Epithelial cell of prostate (primary cell): ENCODE results near the gene HSD17B1.
"Not testable (repeated sequence)": the region's sequence is repeated elsewhere in the genome, so short reads cannot be mapped to it uniquely, and the experiment has no call there.

Experiments used
- DNase-seq: peaks from one replicate; pipeline ENCODE4 v3.0.0-alpha.2; 2011; ENCODE audit warnings: low read depth, low spot score
- H3K27ac ChIP-seq: fragments of 450-650 bp; 2 replicates; pipeline ENCODE4 v1.5.1; 2017; ENCODE audit warnings: mild to moderate bottlenecking

Gene HSD17B1

DNA sequence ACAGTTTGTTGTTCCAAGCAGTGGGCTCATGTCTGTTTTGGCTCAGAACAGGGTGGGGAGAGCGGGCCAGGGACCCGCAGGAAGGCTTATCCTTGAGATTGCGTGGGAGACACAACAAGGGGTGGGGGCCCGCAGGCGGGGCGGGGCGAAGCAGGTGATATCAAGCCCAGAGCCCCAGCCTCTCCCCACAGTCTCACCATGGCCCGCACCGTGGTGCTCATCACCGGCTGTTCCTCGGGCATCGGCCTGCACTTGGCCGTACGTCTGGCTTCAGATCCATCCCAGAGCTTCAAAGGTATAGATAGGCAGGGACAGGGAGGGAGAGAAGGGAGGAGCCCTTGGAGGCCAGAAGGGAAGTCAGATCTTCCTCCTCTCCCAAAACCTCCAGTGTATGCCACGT lies at the start of gene HSD17B1:
Gene HSD17B1, plus strand, starts transcription at position 188 of the 400 bp plus-strand sequence. Its CDS starts 11 bp downstream, at position 199.
- peak within 1 kb of the TSS; percentile 77 for H3K27ac ChIP-seq

GRCh38 chr17:42502926-42503325 lies 49.8 kb upstream of the HSD17B1 start:
- no peak for DNase-seq
- H3K27ac ChIP-seq: no peak overlapping the region

More for the DNA sequence above, at the start of gene HSD17B1:
- DNase-seq: not testable (repeated sequence)

DNA sequence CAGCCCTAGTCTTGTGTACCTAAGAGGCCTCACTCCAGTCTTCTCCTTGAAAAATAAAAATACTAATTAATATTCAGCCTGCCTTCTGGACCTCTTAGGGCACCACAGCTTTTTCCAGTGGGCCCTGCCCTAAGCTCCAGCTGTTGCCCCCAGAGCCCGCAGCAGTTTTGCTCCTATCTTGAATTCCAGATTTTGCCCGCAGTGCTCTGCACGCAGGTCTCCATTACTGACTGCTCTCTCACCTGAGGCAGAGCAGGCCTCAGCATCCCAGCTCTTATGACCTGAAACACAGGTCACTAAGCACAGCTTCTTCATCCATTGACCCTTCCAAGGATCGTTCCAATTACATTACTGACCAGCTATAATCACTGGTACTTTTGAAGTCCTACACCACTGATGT lies 45.1 kb upstream of the HSD17B1 start:
- no peak overlapping the region for H3K27ac ChIP-seq
- DNase-seq: no peak

GRCh38 chr17:42508426-42509165 lies 44.1 kb upstream of the HSD17B1 start:
- H3K27ac ChIP-seq: no peak overlapping the region

GRCh38 chr17:42509409-42509808 lies 43.3 kb upstream of the HSD17B1 start:
- H3K27ac ChIP-seq: no peak overlapping the region
- DNase-seq: no peak

More at GRCh38 chr17:42508426-42509165, 44.1 kb upstream of the HSD17B1 start:
- DNase-seq: no peak

DNA sequence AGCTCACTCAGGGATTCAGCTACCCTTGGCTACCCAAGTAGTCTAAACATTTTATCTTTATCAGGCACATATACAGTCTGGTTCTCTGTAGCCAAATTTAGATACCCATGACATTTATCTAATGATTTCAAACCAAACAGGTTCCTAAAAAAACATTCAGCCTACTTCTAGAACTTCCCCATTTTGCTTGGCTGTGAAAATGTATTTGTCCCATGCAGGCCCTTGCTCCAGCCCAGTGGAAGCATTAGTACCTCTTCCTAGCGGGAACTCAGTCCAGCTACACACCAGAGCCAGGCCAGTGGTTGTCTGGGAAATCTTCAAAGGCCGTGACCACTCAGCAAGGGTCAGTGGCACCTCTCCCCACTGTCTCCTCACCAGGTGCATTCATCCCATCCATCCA lies 42.9 kb upstream of the HSD17B1 start:
- no peak for DNase-seq
- H3K27ac ChIP-seq: no peak overlapping the region

GRCh38 chr17:42512246-42512645 lies 40.5 kb upstream of the HSD17B1 start:
- DNase-seq: no peak

DNA sequence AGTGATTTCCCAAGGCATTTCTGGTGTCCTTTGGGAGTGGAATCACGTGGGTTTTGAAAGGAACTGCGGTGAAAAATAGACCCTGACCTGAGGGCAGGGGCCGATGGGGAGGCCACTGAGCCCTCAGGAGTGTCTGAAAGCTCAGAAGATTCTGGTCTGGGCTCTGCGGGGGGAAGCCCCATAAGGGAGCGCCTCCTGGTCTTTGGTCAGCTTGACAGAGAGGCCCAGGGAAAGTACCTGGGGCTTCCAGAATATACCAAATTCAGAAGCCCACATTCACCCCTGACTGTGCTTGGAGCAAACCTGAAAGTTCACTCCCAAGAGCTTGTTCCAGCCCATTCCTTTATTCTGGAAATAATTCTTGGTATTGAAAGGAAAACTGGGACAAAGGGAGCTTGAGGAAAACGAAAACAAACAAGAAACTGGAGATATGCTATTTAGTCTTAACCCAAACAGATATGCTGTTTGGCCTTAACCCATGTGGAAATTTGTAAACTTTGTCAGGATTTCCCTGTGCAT lies 39.9 kb upstream of the HSD17B1 start:
- H3K27ac ChIP-seq: no peak overlapping the region
- DNase-seq: no peak

More at GRCh38 chr17:42512246-42512645, 40.5 kb upstream of the HSD17B1 start:
- H3K27ac ChIP-seq: no peak overlapping the region

- H3K27ac ChIP-seq: no peak overlapping the region
- no peak for DNase-seq
Measured at GRCh38 chr17:42513686-42514085, 39.0 kb upstream of the HSD17B1 start.

DNA sequence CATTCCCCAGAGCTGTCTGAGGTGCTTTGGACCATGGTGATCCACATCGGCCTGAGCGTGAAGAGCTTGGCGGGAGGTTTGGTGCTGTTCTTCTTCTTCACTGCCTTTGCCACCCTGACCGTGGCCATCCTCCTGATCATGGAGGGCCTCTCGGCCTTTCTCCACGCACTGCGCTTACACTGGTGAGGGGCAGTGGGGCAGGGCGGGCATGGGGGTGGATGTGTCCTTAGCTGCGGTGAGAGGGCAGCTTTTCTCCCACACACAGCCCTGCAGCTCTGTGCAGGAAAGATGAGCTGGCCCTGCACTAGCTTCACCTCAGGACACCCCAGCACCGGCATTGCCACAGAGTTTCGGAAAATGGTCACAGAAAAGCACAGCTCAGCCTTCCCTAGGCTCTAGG lies 38.4 kb upstream of the HSD17B1 start:
- DNase-seq: no peak
- no peak overlapping the region for H3K27ac ChIP-seq

DNA sequence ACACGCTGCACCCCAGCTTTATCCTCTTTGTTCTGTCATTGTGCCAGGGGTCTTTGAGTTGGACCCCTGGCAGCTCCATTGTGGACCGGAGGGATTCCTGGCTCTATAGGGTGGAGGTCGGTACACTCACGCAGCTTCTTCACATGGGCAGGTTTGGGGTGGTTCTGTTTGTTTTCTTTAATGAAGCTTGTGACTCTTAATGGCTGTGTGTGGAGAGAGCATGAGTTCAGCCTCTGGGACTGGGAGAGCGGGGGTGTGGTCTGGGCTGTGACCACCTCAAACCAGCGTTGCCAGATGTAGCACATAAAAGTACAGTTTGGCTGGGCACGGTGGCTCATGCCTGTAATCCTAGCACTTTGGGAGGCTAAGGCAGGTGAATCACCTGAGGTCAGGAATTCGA lies 37.9 kb upstream of the HSD17B1 start:
- no peak overlapping the region for H3K27ac ChIP-seq
- no peak for DNase-seq

DNA sequence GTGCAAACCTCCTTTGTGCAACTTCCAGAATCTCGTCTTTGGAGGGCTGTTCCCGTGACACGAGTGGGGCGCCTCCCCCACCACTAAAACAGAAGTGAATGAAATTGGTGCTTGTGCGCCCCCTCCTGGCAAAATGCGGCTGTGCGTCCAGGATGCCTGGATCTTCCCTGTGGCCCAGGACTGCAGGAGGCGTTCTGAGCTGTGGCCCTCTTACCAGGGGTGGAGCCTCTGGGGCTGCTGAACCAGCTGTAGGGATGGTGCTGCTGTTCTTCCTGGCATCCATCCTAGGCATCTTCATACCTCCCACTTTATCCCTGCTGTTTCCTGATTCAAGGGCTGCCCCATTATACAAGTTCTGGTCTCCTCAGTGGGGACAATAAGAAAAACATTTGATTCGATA lies 35.2 kb upstream of the HSD17B1 start:
- peak overlapping the region; percentile 93 for H3K27ac ChIP-seq
- DNase-seq: peak; percentile 53

DNA sequence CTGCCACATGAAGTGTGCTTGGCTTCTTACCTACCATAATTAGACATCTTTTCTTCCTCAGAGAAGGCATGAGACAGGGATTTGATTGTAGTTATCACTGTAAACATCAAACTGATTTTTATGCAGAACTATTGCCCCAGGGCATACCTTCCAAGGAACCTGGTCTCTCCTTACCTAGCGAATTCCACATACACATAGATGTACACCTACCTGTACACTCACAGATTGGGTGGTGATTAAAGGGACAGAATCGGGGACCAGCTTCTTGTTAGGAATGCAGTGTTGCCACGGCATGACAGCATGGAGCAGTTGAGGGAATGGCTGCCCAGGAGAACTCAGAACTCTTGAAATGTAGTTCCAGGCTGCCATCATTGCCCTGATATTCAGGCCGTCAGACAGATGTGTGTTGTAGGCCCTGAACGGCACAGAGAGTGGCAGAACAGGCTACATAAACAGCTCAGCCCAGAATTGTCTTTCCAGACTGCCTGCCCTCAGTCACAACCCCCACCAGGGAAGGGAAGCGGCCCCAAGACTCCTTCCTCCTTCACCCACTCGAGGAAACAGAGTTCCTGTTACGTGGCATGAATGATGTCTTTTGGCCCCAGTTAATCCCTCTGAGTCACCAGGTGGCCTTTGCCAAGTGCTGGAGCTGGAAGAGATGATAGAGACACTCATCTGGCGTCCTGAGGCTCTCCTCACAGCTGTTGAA lies 34.5 kb upstream of the HSD17B1 start:
- peak overlapping the region; percentile 93 for H3K27ac ChIP-seq
- DNase-seq: peak; percentile 71

DNA sequence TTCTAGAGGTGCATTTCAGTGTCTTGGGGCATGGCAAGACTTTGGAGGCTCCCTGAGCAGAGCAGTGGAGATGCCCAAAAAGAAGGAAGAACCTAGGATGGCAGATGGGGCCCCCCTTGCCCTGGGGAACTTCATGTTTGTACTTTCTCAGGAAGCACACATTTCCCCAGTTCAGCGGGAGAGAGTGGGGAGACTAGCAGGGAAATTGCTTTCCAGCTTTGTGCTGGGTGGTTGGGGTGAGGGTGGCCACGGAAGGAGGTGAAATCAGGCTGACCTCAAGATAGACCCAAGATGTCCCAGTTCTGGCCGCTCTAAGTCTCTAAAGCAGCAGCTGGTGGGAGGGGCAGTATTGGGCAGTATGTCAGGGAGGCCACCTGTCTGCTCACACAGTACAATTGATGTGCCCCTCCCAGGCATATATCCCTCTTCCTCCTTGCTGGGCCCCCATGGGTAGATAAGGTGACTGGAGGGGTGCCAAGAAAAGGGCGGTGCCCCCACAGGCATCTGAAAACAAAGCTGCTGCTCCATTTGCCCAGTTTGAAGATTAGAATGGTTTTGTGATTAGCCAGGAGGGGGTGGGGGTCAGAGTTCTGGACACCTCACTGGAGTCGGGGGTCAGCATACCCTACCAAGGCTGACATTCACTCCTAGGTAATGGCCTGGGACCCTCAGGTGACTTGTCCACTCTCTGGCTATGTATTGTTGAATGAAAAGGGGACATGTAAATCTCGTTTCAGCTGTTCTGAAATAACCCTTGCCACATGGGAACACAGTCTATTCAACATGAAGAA lies 33.8 kb upstream of the HSD17B1 start:
- H3K27ac ChIP-seq: peak overlapping the region; percentile 93
- DNase-seq: no peak

- no peak for DNase-seq
- peak overlapping the region; percentile 93 for H3K27ac ChIP-seq
Measured at GRCh38 chr17:42519546-42520491, 32.9 kb upstream of the HSD17B1 start.

GRCh38 chr17:42520540-42520951 lies 32.2 kb upstream of the HSD17B1 start:
- no peak for DNase-seq
- peak overlapping the region; percentile 93 for H3K27ac ChIP-seq

DNA sequence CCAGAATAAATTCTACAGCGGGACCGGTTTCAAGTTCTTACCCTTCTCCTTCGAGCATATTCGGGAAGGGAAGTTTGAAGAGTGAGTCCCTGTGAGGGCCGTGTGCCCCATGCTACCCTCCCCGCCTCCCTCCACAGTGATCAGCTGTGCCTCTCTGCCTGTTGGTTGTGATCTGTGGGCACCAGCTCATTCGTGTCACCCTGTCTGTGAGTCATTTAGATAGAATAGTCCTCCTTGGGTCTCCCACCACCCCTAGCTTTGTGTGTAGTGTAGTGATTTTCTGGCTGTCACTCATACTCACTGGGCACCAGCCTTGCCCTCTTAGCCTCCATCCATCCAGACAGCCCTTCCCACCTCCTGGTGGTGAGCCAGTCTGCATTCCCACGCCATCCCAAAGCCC lies 31.7 kb upstream of the HSD17B1 start:
- no peak for DNase-seq
- peak overlapping the region; percentile 93 for H3K27ac ChIP-seq

GRCh38 chr17:42521666-42522262 lies 31.0 kb upstream of the HSD17B1 start:
- H3K27ac ChIP-seq: no peak overlapping the region
- no peak for DNase-seq

GRCh38 chr17:42522263-42522790 lies 30.4 kb upstream of the HSD17B1 start:
- DNase-seq: no peak
- no peak overlapping the region for H3K27ac ChIP-seq
